Measurements from ENCODE around the gene HOXA3. TPM values are rescaled to one million over a fixed set of nuclear protein-coding genes. Genes with fewer than 3 reads are reported as not detected.

Gene HOXA3
- total and polyA plus RNA-seq, 2 donors (not counting 1 experiment from before 2014, with no cell fraction given) = 0.68 to 1.5 TPM

DNA sequence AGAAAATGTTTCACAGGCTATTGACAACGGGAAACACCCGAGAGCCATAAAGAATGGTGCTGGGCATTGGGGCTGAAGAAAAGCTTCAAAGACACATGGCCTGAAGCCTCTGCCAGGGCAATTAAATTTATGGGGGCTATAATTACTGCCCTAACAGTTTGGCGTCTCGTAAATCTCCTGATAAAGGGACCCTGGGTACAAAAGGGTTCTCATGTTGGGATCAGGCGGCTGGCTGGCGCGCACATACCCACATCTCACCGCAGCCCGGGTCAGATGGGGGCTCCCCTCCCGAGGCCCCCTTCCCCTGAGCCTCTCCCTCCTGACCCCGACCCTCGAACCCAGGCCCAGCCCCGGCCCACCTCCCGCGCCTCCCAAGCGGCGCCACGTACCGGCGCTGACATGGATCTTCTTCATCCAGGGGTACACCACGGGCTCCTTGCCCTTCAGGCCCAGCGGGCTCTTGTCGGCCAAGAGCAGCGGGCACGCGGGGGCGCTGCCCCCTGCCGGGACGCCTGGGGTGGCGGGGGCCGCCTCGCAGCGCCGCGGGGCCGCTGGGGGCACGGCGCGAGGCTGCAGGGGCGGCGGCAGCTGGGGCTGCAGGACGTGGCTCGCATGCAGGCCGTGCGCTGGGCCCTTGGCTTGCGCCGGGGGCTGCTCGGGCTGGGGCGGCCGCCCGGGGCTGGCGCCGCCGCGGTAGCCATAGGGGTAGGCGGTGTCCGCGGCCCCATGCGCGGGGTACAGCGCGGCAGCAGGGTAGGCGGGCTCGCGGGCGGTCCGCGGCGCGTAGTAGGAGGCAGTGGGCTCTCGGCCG lies 22.4 kb downstream of the HOXA3 start:
- Histone ChIP-seq H3K27ac (ENCODE audit: insufficient read depth, low read length) (no peak overlapping the region), H3K27me3 (ENCODE audit: control insufficient read depth, insufficient read depth, low read length) (no peaks in the 10 kb centered on the region), H3K4me1 (ENCODE audit: control insufficient read depth, extremely low read depth, insufficient read depth, low read length) (peaks cover 16% of the 10 kb centered on the region), H3K4me3 (replicated peaks in 1 of 4; ENCODE audit: control extremely low read depth in 1 of 4, insufficient read depth in 1 of 4, low read depth in 3 of 4, low read length in 4 of 4) (peak overlapping the region; percentile 34 to 71 (median 48)), H3K9me3 (ENCODE audit: control insufficient read depth, insufficient read depth, low read depth, low read length) (no peaks in the 10 kb centered on the region), H3K79me2 (ENCODE audit: control insufficient read depth, insufficient read depth, low read length) (peaks cover 20% of the 10 kb centered on the region), H3K9ac (ENCODE audit: insufficient read depth, low read length) (peak overlapping the region; percentile 58), H3K36me3 (ENCODE audit: control insufficient read depth, insufficient read depth, low read length) (no peaks in the 10 kb centered on the region), H3K4me2 (ENCODE audit: extremely low read depth, insufficient read depth, low read length) (peak overlapping the region; percentile 88), H2AFZ (ENCODE audit: low read length) (no peak overlapping the region), H4K20me1 (ENCODE audit: control insufficient read depth, extremely low read depth, insufficient read depth, low read length) (no peaks in the 10 kb centered on the region)
- DNase-seq (ENCODE audit: low read depth in 2 of 2) = peak in 1 of 2 donors; percentile 29
- TF ChIP-seq EZH2 (IDR thresholded peaks at IDR 0.05; ENCODE audit: low read length, missing control alignments) (no peak), CTCF (conservative IDR thresholded peaks at IDR 0.05 in 1 of 2, IDR thresholded peaks at IDR 0.05 in 1 of 2; ENCODE audit: low read depth in 1 of 2, low read length in 2 of 2) (no peak)

- Histone ChIP-seq H3K27ac (ENCODE audit: insufficient read depth, low read length) (no peak overlapping the region), H3K4me2 (ENCODE audit: extremely low read depth, insufficient read depth, low read length) (peak overlapping the region; percentile 71), H3K4me3 (replicated peaks in 1 of 4; ENCODE audit: control extremely low read depth in 1 of 4, insufficient read depth in 1 of 4, low read depth in 3 of 4, low read length in 4 of 4) (peak overlapping the region in 3 of 4 experiments; percentile 34 to 71 (median 45)), H3K36me3 (ENCODE audit: control insufficient read depth, insufficient read depth, low read length) (no peaks in the 10 kb centered on the region), H3K79me2 (ENCODE audit: control insufficient read depth, insufficient read depth, low read length) (peaks cover 18% of the 10 kb centered on the region), H3K9ac (ENCODE audit: insufficient read depth, low read length) (no peak overlapping the region), H3K4me1 (ENCODE audit: control insufficient read depth, extremely low read depth, insufficient read depth, low read length) (peaks cover 9% of the 10 kb centered on the region), H3K27me3 (ENCODE audit: control insufficient read depth, insufficient read depth, low read length) (no peaks in the 10 kb centered on the region), H4K20me1 (ENCODE audit: control insufficient read depth, extremely low read depth, insufficient read depth, low read length) (no peaks in the 10 kb centered on the region), H2AFZ (ENCODE audit: low read length) (no peak overlapping the region), H3K9me3 (ENCODE audit: control insufficient read depth, insufficient read depth, low read depth, low read length) (no peaks in the 10 kb centered on the region)
- DNase-seq (ENCODE audit: low read depth in 2 of 2) = peak in 1 of 2 donors; percentile 32
- no peak for TF ChIP-seq EZH2 (IDR thresholded peaks at IDR 0.05; ENCODE audit: low read length, missing control alignments)
- no peak for TF ChIP-seq CTCF (conservative IDR thresholded peaks at IDR 0.05 in 1 of 2, IDR thresholded peaks at IDR 0.05 in 1 of 2; ENCODE audit: low read depth in 1 of 2, low read length in 2 of 2)
Observed at GRCh38 chr7:27128776-27129728, 23.3 kb downstream of the HOXA3 start.

DNA sequence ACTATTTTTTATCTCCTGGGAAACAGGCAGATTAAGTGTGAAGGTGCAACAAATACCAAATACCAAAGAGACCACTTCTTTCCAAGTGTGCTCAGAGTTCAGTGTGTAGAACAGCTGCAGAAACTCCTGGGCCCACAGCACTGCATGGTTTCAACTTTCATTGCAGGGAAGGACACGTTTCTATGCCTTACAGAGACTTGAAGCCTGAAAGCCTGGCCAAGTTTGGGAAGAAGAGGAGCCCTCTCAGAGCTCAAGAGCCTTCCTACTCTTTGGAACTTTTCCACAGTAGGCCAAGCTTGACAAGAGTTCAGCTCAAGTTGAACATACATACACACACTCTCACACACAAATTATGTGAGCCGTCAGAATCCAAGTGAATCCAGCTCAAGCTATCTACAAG lies 24.3 kb downstream of the HOXA3 start:
- Histone ChIP-seq H3K9me3 (ENCODE audit: control insufficient read depth, insufficient read depth, low read depth, low read length) (no peaks in the 10 kb centered on the region), H3K4me2 (ENCODE audit: extremely low read depth, insufficient read depth, low read length) (no peak overlapping the region), H3K27me3 (ENCODE audit: control insufficient read depth, insufficient read depth, low read length) (no peaks in the 10 kb centered on the region), H3K4me3 (replicated peaks in 1 of 4; ENCODE audit: control extremely low read depth in 1 of 4, insufficient read depth in 1 of 4, low read depth in 3 of 4, low read length in 4 of 4) (no peak overlapping the region), H3K36me3 (ENCODE audit: control insufficient read depth, insufficient read depth, low read length) (no peaks in the 10 kb centered on the region), H4K20me1 (ENCODE audit: control insufficient read depth, extremely low read depth, insufficient read depth, low read length) (no peaks in the 10 kb centered on the region), H2AFZ (ENCODE audit: low read length) (no peak overlapping the region), H3K4me1 (ENCODE audit: control insufficient read depth, extremely low read depth, insufficient read depth, low read length) (peaks cover 13% of the 10 kb centered on the region), H3K9ac (ENCODE audit: insufficient read depth, low read length) (no peak overlapping the region), H3K79me2 (ENCODE audit: control insufficient read depth, insufficient read depth, low read length) (peaks cover 16% of the 10 kb centered on the region), H3K27ac (ENCODE audit: insufficient read depth, low read length) (no peak overlapping the region)
- TF ChIP-seq CTCF (conservative IDR thresholded peaks at IDR 0.05 in 1 of 2, IDR thresholded peaks at IDR 0.05 in 1 of 2; ENCODE audit: low read depth in 1 of 2, low read length in 2 of 2) = no peak
- TF ChIP-seq EZH2 (IDR thresholded peaks at IDR 0.05; ENCODE audit: low read length, missing control alignments) = no peak
- peak; percentile 70 to 86 for DNase-seq (ENCODE audit: low read depth in 2 of 2)

All from fibroblast of lung (primary cell).